Measurements from ENCODE around the gene GRM8.

The GRM8 gene

DNA sequence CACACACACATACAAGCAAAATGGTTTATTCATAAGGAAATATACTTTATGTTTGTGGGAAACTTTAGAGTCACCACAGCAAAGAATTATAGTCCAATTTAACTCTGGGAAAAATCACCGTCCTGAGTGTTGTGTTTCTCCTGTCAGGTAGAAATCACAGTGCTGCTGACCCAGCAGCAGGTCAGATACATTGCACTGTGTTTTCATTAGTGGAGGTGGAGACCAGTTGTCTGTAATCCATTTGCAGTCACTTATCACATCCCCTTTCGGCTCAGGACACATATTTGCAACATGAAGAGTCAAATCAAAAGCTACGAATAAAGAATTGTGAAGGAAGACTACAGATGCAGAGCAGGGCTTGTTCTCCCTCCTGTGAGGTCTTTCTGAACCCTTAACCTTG lies 799.6 kb downstream of the GRM8 start:
- Histone ChIP-seq H3K4me3 (ENCODE audit: low read depth, low read length) (no peak overlapping the region), H3K27me3 (ENCODE audit: insufficient read depth, low read depth, severe bottlenecking) (no peaks in the 10 kb centered on the region), H3K36me3 (no peaks in the 10 kb centered on the region), H3K9me3 (ENCODE audit: severe bottlenecking) (no peaks in the 10 kb centered on the region), H3K27ac (no peak overlapping the region)
- DNase-seq = no peak
- TF ChIP-seq, protein P1, sequence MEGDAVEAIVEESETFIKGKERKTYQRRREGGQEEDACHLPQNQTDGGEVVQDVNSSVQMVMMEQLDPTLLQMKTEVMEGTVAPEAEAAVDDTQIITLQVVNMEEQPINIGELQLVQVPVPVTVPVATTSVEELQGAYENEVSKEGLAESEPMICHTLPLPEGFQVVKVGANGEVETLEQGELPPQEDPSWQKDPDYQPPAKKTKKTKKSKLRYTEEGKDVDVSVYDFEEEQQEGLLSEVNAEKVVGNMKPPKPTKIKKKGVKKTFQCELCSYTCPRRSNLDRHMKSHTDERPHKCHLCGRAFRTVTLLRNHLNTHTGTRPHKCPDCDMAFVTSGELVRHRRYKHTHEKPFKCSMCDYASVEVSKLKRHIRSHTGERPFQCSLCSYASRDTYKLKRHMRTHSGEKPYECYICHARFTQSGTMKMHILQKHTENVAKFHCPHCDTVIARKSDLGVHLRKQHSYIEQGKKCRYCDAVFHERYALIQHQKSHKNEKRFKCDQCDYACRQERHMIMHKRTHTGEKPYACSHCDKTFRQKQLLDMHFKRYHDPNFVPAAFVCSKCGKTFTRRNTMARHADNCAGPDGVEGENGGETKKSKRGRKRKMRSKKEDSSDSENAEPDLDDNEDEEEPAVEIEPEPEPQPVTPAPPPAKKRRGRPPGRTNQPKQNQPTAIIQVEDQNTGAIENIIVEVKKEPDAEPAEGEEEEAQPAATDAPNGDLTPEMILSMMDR (IDR thresholded peaks at IDR 0.05; ENCODE audit: low read depth, low read length) = no peak

DNA sequence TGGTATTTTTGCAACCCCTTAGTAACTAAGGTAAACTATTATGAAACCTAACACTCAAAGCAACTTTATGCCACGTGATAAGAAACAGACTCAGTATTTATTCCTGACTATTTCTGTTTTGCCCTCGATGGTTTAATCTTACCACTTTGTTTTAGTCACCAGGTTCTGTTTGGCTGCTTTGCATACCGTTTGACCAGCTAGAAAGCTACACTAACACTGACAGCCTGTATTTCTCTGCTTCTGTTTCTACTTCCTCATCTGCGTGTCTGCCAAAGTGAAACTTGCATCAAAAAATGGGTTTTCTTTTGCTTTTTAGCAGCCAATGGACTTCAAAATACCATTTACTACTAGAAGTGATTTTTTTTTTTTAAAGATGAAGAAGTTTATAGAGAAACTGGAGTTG lies 802.5 kb downstream of the GRM8 start:
- no peak for DNase-seq
- TF ChIP-seq, protein P1 (IDR thresholded peaks at IDR 0.05; ENCODE audit: low read depth, low read length) = no peak

DNA sequence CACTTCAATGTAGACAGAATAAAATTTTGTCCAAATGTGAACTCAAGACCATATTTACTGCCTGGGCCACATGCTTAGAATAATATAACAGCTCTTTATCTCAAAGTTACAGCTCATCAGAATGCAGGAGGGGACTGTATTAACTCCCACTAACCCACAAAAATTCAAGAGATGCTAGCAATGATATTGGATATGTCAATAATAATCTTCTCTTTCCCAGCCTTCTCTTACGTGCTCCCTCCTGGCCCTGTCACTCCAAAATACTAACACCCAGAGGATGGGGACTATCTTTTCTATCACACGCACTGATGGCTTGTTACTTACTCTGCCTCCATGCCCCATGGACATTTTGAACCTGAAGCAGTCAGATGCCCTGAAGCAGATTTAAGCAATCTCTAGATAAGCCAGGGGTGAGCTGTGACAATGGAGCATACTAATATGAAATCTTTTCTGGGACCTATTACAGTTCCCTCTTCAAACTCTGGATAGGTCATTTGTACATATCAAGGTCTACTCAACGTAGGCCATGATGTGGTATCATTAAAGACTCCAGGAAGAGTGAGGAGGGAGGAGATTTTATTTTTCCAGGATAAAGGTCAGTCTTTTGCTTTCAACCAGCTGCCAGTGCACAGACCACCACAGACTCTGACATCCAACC lies 803.0 kb downstream of the GRM8 start:
- Histone ChIP-seq H3K36me3 (no peaks in the 10 kb centered on the region), H3K4me3 (ENCODE audit: low read depth, low read length) (no peak overlapping the region), H3K27me3 (ENCODE audit: insufficient read depth, low read depth, severe bottlenecking) (no peaks in the 10 kb centered on the region), H3K27ac (no peak overlapping the region), H3K9me3 (ENCODE audit: severe bottlenecking) (no peaks in the 10 kb centered on the region)
- TF ChIP-seq, protein P1 (IDR thresholded peaks at IDR 0.05; ENCODE audit: low read depth, low read length) = no peak
- DNase-seq = no peak

More for the DNA sequence above, 802.5 kb downstream of the GRM8 start:
- H3K36me3 ChIP-seq = no peaks in the 10 kb centered on the region
- H3K27ac ChIP-seq = no peak overlapping the region
- no peaks in the 10 kb centered on the region for H3K27me3 ChIP-seq (ENCODE audit: insufficient read depth, low read depth, severe bottlenecking)
- no peaks in the 10 kb centered on the region for H3K9me3 ChIP-seq (ENCODE audit: severe bottlenecking)
- no peak overlapping the region for H3K4me3 ChIP-seq (ENCODE audit: low read depth, low read length)

DNA sequence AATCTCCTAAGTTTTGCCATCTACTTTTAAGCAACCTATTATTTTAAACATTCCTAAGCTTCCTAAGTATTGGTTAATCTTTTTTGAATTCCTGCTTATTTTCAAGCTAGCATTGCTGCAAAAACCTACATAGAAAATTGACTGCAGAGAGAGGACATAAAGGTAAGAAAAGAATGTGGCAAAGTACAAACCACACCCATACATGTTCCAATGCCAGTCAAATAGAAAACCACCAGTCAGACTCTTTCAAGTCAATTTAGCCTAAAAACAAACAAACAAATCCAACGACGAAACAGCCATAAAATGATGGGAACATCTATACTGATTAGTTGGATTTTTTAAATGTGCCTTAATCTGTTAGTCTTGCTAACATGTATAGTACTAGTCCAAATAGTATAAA lies 804.8 kb downstream of the GRM8 start:
- Histone ChIP-seq H3K9me3 (ENCODE audit: severe bottlenecking) (no peaks in the 10 kb centered on the region), H3K27me3 (ENCODE audit: insufficient read depth, low read depth, severe bottlenecking) (no peaks in the 10 kb centered on the region), H3K4me3 (ENCODE audit: low read depth, low read length) (no peak overlapping the region), H3K27ac (no peak overlapping the region), H3K36me3 (no peaks in the 10 kb centered on the region)
- TF ChIP-seq, protein P1 (IDR thresholded peaks at IDR 0.05; ENCODE audit: low read depth, low read length) = no peak
- no peak for DNase-seq

DNA sequence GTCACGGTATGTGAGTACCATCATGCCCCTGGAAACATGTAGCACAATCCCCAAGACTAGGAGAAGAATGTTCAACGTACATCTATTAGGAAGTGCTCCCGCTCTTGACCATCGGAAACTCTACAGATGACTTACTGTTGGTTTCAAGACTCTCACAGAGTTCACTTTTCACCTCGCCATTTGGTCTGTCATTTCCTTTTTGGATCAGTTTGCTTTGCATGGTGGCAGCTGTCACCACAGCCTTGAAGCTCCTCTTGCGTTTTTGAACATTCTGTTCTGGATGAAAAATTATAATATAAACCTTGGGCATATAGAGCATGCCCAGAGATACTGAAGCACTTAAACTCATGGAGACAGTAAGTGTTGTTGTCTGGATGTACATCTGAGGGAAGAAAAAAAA lies 806.8 kb downstream of the GRM8 start:
- H3K27ac ChIP-seq = no peak overlapping the region
- H3K27me3 ChIP-seq (ENCODE audit: insufficient read depth, low read depth, severe bottlenecking) = no peaks in the 10 kb centered on the region
- DNase-seq = no peak
- no peaks in the 10 kb centered on the region for H3K9me3 ChIP-seq (ENCODE audit: severe bottlenecking)
- H3K36me3 ChIP-seq = no peaks in the 10 kb centered on the region
- TF ChIP-seq, protein P1 (IDR thresholded peaks at IDR 0.05; ENCODE audit: low read depth, low read length) = no peak
- H3K4me3 ChIP-seq (ENCODE audit: low read depth, low read length) = no peak overlapping the region

DNA sequence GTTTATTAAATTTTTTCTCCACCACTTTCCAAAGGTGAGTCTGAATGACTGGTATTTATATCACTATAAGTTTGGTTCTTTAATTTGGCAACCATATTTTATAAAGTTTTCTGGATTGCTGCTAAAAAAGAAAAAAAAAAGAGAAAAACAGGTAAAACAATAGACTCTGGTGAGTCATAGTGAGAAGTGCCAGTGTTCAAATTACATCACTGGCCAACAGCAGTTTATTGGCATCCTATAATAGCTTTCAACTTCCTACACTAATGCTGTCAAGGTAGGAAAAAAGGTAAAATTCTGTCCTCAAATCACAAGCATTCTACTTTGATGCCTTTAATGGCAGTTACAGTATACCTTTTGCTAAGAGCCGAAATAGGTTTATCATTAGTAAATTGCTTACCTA lies 808.8 kb downstream of the GRM8 start:
- H3K36me3 ChIP-seq = no peaks in the 10 kb centered on the region
- H3K27me3 ChIP-seq (ENCODE audit: insufficient read depth, low read depth, severe bottlenecking) = no peaks in the 10 kb centered on the region
- TF ChIP-seq, protein P1 (IDR thresholded peaks at IDR 0.05; ENCODE audit: low read depth, low read length) = no peak
- no peak overlapping the region for H3K4me3 ChIP-seq (ENCODE audit: low read depth, low read length)
- no peaks in the 10 kb centered on the region for H3K9me3 ChIP-seq (ENCODE audit: severe bottlenecking)
- no peak overlapping the region for H3K27ac ChIP-seq
- DNase-seq = no peak
